HUES64 (cell line): ENCODE results near the gene MUC21.
"Not testable (repeated sequence)": the region's sequence is repeated elsewhere in the genome, so short reads cannot be mapped to it uniquely, and the experiment has no call there.

Experiments used
- H3K27ac ChIP-seq: 2 replicates; pipeline ENCODE4 v1.7.0; 2013; ENCODE audit warnings: low read depth, low read length, inconsistent platforms
- H3K27me3 ChIP-seq: 2 replicates; pipeline ENCODE4 v1.6.1; 2013; ENCODE audit warnings: mild to moderate bottlenecking, low read length; ENCODE audit not compliant: insufficient read depth
- H3K36me3 ChIP-seq: 2 replicates; pipeline ENCODE4 v1.6.1; 2013; ENCODE audit warnings: mild to moderate bottlenecking, low read length; ENCODE audit not compliant: insufficient read depth
- H3K4me1 ChIP-seq: 2 replicates; pipeline ENCODE4 v1.6.1; 2013; ENCODE audit warnings: mild to moderate bottlenecking, low read length, moderate library complexity; ENCODE audit not compliant: insufficient read depth
- H3K4me3 ChIP-seq: 2 replicates; pipeline ENCODE4 v1.5.1; 2013; ENCODE audit warnings: mild to moderate bottlenecking, low read length, moderate library complexity
- H3K9ac ChIP-seq: 2 replicates; pipeline ENCODE4 v1.6.1; 2013; ENCODE audit warnings: mild to moderate bottlenecking, low read depth, low read length
- H3K9me3 ChIP-seq: 2 replicates; pipeline ENCODE4 v1.6.1; 2013; ENCODE audit warnings: low read depth, low read length; ENCODE audit not compliant: insufficient read depth
- WGBS: fragments of 150-250, 120-280 bp; methylation state at CpG from one replicate; pipeline ENCODE4 v1.1.7; 2013; ENCODE audit warnings: missing lambda C conversion rate; 5-methylcytosine and 5-hydroxymethylcytosine counted together

The MUC21 gene

DNA sequence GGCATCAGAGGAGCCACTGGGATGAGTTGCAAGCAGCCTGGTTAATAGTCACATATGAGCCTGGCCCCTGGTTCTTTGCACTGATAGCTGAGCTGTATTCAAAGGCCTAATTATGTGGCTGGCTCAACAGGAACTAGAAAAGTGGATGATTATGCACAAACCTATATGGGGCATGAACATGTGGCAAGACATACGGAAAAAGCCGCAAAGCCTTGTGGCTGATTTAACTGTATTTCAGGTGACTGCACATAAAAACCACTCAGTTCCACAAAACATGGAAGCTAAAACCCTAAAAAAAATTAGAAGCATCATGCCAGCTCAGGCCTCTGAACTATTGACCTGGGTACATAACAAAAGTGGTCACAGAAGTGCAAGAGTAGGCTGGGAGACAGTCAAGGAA, 13.8 kb downstream of the MUC21 start:
- Histone ChIP-seq H3K4me1 (no peaks in the 10 kb centered on the region), H3K9me3 (no peaks in the 10 kb centered on the region), H3K36me3 (no peaks in the 10 kb centered on the region), H3K27ac (no peak overlapping the region), H3K9ac (no peak overlapping the region), H3K4me3 (no peak overlapping the region), H3K27me3 (no peaks in the 10 kb centered on the region)
- 94% methylated on average over 2 of the region's 2 CpGs for WGBS

DNA sequence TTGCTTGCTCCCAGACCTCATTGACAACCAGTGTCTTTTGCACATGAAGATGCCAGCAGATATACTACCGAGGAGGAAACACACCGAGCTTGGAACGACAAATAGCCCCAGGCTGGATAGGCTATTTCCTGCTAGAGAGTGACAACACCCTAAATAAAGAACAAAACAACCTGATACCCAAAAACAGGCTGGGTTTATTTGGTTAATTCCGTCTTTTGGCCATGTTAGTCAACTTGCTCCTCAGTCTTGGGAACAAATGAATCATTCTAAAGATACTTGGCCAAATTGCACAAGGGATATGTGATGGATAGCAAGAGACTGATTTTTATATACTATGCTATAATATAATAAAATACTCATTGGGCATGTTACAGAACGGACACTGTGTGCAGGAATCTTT, 15.3 kb downstream of the MUC21 start:
- no peak overlapping the region for H3K4me3 ChIP-seq
- no peaks in the 10 kb centered on the region for H3K36me3 ChIP-seq
- WGBS, result 94% methylated on average over 5 of the region's 5 CpGs
- H3K9ac ChIP-seq, result no peak overlapping the region
- no peaks in the 10 kb centered on the region for H3K9me3 ChIP-seq
- no peaks in the 10 kb centered on the region for H3K27me3 ChIP-seq
- no peaks in the 10 kb centered on the region for H3K4me1 ChIP-seq
- H3K27ac ChIP-seq, result no peak overlapping the region

DNA sequence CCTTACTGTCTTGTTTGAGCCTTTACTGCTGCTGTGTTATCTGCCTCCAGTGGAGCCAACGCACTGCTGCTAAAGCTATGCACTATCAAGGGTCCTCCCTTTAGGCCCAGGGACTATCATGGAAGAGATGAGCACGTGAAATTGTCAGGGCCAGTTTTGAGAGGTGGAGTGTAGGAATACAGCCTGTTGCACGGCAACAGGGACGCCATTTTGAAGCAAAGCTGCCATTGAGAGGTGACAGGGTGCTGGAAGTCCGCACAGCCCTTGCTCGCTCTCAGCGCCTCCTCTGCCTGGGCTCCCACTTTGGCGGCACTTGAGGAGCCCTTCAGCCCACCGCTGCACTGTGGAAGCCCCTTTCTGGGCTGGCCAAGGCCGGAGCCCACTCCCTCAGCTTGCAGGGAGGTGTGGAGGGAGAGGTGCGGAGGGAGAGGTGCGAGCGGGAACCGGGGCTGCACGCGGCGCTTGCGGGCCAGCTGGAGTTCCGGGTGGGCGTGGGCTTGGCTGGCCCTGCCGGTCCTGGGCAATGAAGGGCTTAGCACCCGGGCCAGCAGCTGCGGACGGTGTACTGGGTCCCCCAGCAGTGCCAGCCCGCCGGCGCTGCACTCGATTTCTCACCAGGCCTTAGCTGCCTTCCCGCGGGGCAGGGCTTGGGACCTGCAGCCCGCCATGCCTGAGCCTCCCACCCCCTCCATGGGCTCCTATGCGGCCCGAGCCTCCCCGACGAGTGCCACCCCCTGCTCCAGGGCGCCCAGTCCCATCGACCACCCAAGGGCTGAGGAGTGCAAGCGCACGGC, 16.7 kb downstream of the MUC21 start:
- H3K27me3 ChIP-seq, H3K4me1 ChIP-seq: not testable (repeated sequence)
- 95% methylated on average over 39 of the region's 39 CpGs for WGBS

DNA sequence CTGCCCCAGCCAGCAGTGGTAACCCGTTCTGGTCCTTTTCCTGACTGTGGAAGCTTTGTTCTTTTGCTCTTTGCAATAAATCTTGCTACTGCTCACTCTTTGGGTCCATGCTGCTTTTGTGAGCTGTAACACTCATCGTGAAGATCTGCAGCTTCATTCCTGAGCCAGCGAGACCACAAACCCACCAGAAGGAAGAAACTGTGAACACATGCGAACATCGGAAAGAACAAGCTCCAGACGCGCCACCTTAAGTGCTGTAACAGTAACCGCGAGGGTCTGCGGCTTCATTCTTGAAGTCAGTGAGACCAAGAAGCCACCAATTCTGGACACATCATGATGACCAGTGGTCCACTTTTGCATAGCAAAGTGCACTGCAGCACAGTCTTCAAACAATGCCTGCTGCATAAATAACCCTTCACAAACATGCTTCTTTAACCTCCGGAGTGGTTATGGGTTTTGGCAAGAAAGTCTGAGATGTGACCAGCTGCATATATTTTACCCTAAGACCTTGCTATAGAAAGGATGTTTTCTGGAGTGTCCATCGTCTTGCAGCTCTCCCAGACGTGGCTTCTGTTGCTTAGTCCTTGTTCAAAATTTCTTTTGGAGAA, 17.9 kb downstream of the MUC21 start:
- Histone ChIP-seq H3K27me3 (no peaks in the 10 kb centered on the region), H3K27ac (no peak overlapping the region), H3K36me3 (no peaks in the 10 kb centered on the region), H3K9me3 (no peaks in the 10 kb centered on the region), H3K4me3 (no peak overlapping the region), H3K9ac (no peak overlapping the region), H3K4me1 (no peaks in the 10 kb centered on the region)
- 92% methylated on average over 13 of the region's 13 CpGs for WGBS

More for the DNA sequence above, 16.7 kb downstream of the MUC21 start:
- H3K9ac ChIP-seq, H3K36me3 ChIP-seq, H3K9me3 ChIP-seq, H3K4me3 ChIP-seq, H3K27ac ChIP-seq: not testable (repeated sequence)

DNA sequence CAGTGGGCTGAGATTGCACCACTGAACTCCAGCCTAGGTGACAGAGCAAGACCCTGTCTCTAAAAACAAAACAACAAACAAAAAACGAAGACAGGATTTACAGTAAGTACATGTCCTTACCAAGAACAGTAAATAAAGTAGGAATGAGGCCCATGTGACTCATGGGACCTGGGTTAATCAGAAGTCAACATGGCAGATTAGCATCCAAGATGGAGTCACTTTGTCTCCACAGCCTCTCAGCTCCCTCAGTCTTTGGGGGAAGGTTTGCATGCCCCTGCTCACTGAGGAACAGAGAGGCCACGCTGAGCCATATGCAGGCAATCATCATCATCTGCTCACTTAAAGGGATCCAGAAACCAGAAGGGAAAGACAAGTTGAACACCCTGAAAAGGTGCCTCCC, 19.0 kb downstream of the MUC21 start:
- H3K9ac ChIP-seq, result no peak overlapping the region
- H3K27ac ChIP-seq, result no peak overlapping the region
- H3K9me3 ChIP-seq, result no peaks in the 10 kb centered on the region
- no peaks in the 10 kb centered on the region for H3K4me1 ChIP-seq
- H3K4me3 ChIP-seq, result no peak overlapping the region
- H3K36me3 ChIP-seq, result no peaks in the 10 kb centered on the region
- no peaks in the 10 kb centered on the region for H3K27me3 ChIP-seq
- WGBS, result 89% methylated on average over 2 of the region's 2 CpGs

DNA sequence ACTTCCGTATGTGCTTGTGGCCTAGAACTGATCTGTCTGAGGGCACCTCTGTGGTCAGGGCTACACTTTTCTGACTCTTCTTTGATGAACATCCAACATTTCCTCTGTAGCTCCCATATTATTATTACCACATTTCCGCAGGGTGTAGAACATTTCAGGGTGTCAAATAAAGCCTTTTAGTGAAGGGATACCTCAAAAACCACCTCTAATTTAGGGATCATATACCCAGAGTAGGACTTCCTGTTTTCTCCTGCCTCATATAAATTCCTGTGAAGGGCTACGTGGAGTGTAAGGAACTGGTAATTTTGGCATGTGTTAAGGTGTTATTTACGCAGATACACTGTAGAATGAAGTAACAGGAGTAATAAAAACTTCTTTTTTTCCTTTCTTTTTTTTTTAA, 21.3 kb downstream of the MUC21 start:
- no peaks in the 10 kb centered on the region for H3K9me3 ChIP-seq
- no peaks in the 10 kb centered on the region for H3K4me1 ChIP-seq
- no peak overlapping the region for H3K27ac ChIP-seq
- no peaks in the 10 kb centered on the region for H3K36me3 ChIP-seq
- H3K27me3 ChIP-seq, result no peaks in the 10 kb centered on the region
- no peak overlapping the region for H3K9ac ChIP-seq
- WGBS, result 92% methylated on average over 4 of the region's 4 CpGs
- no peak overlapping the region for H3K4me3 ChIP-seq

DNA sequence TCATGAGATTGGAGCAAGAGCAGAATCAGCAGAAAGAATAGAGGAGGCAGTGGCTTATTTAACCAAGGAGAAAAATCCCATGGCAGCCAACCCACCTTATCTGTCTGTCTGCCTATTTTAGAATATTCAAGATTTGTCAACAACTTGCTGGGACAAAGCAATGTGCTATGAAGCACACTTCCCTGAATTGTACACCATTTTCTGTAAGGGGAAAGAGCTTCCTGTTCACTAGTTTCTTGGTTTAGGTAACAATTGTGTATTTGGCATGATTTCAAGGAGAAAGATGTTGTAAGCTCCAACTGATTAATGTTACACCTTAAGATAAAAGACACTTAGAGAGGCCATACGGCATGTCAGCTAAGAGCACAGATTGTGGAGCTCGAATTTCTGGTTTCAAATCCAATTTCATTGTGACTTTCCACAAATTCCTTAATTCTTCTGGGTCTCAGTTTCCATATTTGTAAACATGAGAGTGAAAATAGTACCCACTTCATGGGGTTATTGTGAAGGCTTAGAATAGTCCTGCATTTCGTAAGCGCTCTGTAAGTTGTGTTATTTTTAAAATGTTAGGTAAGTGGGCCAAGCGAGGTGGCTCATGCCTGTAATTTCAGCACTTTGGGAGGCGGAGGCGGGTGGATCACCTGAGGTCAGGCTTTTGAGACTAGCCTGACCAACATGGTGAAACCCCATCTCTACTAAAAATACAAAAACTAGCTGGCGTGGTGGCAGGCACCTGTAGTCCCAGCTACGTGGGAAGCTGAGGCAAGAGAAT, 21.9 kb downstream of the MUC21 start:
- H3K36me3 ChIP-seq, result no peaks in the 10 kb centered on the region
- H3K9ac ChIP-seq, result no peak overlapping the region
- H3K4me1 ChIP-seq, result no peaks in the 10 kb centered on the region
- no peaks in the 10 kb centered on the region for H3K27me3 ChIP-seq
- WGBS, result 94% methylated on average over 9 of the region's 9 CpGs
- H3K9me3 ChIP-seq, result no peaks in the 10 kb centered on the region
- H3K4me3 ChIP-seq, result no peak overlapping the region
- H3K27ac ChIP-seq, result no peak overlapping the region

DNA sequence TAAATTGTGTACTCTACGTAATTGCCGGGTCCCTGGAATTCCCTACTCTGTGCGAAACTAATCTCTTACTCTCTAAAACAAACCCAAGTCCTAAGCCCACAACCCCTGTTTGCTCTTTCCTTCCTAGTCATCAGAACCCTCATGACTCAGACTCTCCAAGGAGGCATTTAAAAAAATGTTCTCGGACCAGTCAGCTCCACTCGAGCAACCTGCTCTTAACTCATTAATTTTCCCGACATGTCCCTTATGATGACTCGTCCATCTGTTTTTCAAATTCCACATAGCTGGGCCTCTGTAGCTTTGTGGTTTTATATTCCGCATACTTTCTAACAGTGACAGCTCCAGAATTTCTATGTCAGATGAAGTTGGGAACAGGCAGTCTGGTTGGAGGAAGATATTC, 24.2 kb downstream of the MUC21 start:
- no peaks in the 10 kb centered on the region for H3K9me3 ChIP-seq
- H3K27me3 ChIP-seq, result no peaks in the 10 kb centered on the region
- H3K27ac ChIP-seq, result no peak overlapping the region
- H3K9ac ChIP-seq, result no peak overlapping the region
- no peaks in the 10 kb centered on the region for H3K36me3 ChIP-seq
- no peaks in the 10 kb centered on the region for H3K4me1 ChIP-seq
- H3K4me3 ChIP-seq, result no peak overlapping the region
- 91% methylated on average over 8 of the region's 8 CpGs for WGBS

DNA sequence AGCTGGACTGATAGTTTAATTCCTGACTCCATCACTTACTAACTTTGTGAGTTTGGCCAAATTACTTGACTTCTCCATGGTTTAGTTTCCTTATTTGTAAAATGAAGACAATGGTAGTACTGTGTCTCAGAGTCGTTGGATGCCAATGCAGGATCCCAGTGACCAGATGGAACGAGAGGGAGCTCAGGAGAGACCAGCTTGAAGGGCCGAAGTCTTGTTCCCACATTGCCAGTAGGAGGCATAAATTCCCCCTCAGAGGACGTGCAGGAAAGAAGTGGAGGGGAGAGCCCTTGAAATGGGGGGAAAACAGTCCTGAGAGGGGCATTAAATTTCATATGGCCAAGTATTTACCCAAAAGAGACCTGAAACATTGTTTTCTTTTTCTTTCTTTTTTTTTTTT, 24.6 kb downstream of the MUC21 start:
- no peaks in the 10 kb centered on the region for H3K36me3 ChIP-seq
- no peaks in the 10 kb centered on the region for H3K4me1 ChIP-seq
- 67% methylated on average over 4 of the region's 4 CpGs for WGBS
- H3K9me3 ChIP-seq, result no peaks in the 10 kb centered on the region
- no peak overlapping the region for H3K4me3 ChIP-seq
- H3K27ac ChIP-seq, result no peak overlapping the region
- H3K27me3 ChIP-seq, result no peaks in the 10 kb centered on the region
- H3K9ac ChIP-seq, result no peak overlapping the region

DNA sequence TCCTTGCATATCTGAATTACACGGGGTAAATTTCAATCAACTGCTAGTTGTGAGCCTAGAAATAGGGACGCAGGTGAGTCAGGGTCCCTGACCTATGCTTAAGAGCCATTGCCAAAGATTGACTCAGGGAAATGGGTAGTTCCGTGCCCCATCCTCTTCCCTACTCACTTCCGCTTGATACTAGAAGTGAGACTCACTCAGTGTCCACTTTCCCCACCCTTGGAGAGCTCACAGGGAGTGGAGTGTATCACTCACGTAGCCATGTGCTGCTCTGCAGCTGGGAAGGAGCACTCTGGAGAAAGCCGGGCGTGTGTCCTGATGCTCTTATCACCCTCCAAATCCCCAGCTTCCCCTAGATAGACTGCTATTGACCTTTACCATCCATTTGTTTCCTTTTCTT, 26.2 kb downstream of the MUC21 start:
- Histone ChIP-seq H3K36me3 (no peaks in the 10 kb centered on the region), H3K4me1 (no peaks in the 10 kb centered on the region), H3K9me3 (no peaks in the 10 kb centered on the region), H3K4me3 (no peak overlapping the region), H3K9ac (no peak overlapping the region), H3K27ac (no peak overlapping the region), H3K27me3 (no peaks in the 10 kb centered on the region)
- WGBS, result 96% methylated on average over 7 of the region's 7 CpGs

DNA sequence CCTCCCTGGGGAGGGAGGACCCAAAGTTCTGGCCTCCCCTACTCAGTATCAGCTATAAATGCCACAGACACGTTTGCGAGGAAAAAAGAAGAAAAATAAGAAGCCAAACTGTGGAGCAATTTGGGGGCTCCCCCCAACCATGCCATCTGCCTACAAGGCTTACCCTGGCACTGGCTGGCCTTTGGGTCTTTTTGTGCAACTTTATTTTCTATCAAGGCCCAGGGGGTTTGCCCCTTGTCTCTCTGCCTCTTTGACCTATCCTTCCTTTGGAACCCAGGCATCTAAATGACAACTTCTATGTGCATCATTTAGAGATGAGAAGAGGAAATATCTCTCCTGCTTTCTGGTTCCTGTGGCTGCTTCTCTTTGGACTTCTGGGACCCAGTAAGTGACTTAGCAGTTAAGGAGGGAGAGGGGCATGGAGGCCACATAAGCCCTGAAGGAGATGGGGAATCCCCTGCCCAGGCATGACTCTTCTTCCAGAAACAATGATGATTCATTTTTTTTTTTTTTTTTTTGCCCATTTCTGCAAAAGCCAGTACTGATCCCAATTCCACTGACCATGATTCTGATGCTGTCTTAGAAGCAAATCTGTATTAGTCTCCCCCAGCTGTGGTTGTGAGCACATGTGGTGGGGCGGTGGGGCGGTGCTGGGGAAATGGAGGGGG, 27.0 kb downstream of the MUC21 start, which contains the start of gene MUC22:
MUC22 (plus strand) TSS at position 82 of the 668 bp plus-strand sequence; CDS start at position 315, 233 bp downstream.
- WGBS, result 90% methylated on average over 4 of the region's 4 CpGs
- Histone ChIP-seq H3K27me3 (no peaks in the 10 kb centered on the region), H3K9ac (no peak within 1 kb of the TSS), H3K4me3 (no peak within 1 kb of the TSS), H3K4me1 (no peaks in the 10 kb centered on the region), H3K27ac (no peak within 1 kb of the TSS), H3K9me3 (no peaks in the 10 kb centered on the region), H3K36me3 (no peaks in the 10 kb centered on the region)
